Neural cell (in vitro differentiated cells): ENCODE data around the gene ZNF770. TPM values are rescaled to one million over a fixed set of nuclear protein-coding genes. Genes with fewer than 3 reads are reported as not detected.

ENCODE experiments used
- H2AFZ ChIP-seq: fragments of 200-600, 300-800 bp; sonication (generic), shearing (Covaris generic); 2 replicates; pipeline ENCODE4 v1.6.0; 2014; ENCODE audit warnings: low read depth, mild to moderate bottlenecking, antibody characterized with exemption, low read length, moderate library complexity
- H3F3A ChIP-seq: fragments of 200-600 bp; shearing (Covaris generic); 2 replicates; pipeline ENCODE4 v1.6.1; 2016; ENCODE audit warnings: mild to moderate bottlenecking, moderate library complexity, mixed read lengths, antibody characterized with exemption, low read length; ENCODE audit not compliant: insufficient read depth, poor library complexity, severe bottlenecking
- H3K27ac ChIP-seq: fragments of 200-600, 300-800 bp; sonication (generic), shearing (Covaris generic); 2 replicates; pipeline ENCODE4 v1.5.1; 2014; ENCODE audit warnings: mild to moderate bottlenecking, low read length, moderate library complexity
- H3K27me3 ChIP-seq: fragments of 300-800, 200-600 bp; sonication (generic), shearing (Covaris generic); 2 replicates; pipeline ENCODE4 v1.6.0; 2014; ENCODE audit warnings: mild to moderate bottlenecking, low read depth, low read length, moderate library complexity; ENCODE audit not compliant: insufficient read depth
- H3K36me3 ChIP-seq: fragments of 300-800, 200-600 bp; sonication (generic), shearing (Covaris generic); 2 replicates; pipeline ENCODE4 v1.5.1; 2014; ENCODE audit warnings: mild to moderate bottlenecking, antibody characterized with exemption, low read length, moderate library complexity; ENCODE audit not compliant: insufficient read depth
- H3K4me2 ChIP-seq: fragments of 300-800, 200-600 bp; sonication (generic), shearing (Covaris generic); 2 replicates; pipeline ENCODE4 v1.6.0; 2014; ENCODE audit warnings: mild to moderate bottlenecking, low read length
- H3K4me3 ChIP-seq: fragments of 300-800, 200-600 bp; sonication (generic), shearing (Covaris generic); 2 replicates; pipeline ENCODE4 v1.5.1; 2014; ENCODE audit warnings: mild to moderate bottlenecking, low read length, moderate library complexity
- H3K79me2 ChIP-seq: fragments of 200-600 bp; shearing (Covaris generic); replicated peaks from 2 replicates; pipeline ENCODE4 v1.6.0; 2014; ENCODE audit warnings: mild to moderate bottlenecking, low read length, moderate library complexity; ENCODE audit not compliant: insufficient read depth
- H3K9ac ChIP-seq: fragments of 300-800, 200-600 bp; sonication (generic), shearing (Covaris generic); 2 replicates; pipeline ENCODE4 v1.6.1; 2016; ENCODE audit warnings: mild to moderate bottlenecking, low read length, mixed read lengths
- H3K9me2 ChIP-seq: fragments of 200-600 bp; shearing (Covaris generic); 2 replicates; pipeline ENCODE4 v1.6.1; 2016; ENCODE audit warnings: mild to moderate bottlenecking, low read length, mixed read lengths; ENCODE audit not compliant: insufficient read depth
- H3K9me3 ChIP-seq: fragments of 200-600, 300-800 bp; sonication (generic), shearing (Covaris generic); 2 replicates; pipeline ENCODE4 v1.6.1; 2016; ENCODE audit warnings: mild to moderate bottlenecking, mixed run types, low read length, moderate library complexity, mixed read lengths
- H4K20me1 ChIP-seq: fragments of 200-600 bp; shearing (Covaris generic); 2 replicates; pipeline ENCODE4 v1.6.1; 2016; ENCODE audit warnings: mild to moderate bottlenecking, mixed run types; ENCODE audit not compliant: insufficient read depth
- CTCF ChIP-seq: fragments of 450-650 bp; IDR thresholded peaks from 2 replicates; pipeline ENCODE4 v1.5.1; 2014; ENCODE audit warnings: antibody characterized with exemption, mild to moderate bottlenecking, moderate library complexity; ENCODE audit not compliant: poor library complexity, severe bottlenecking
- EP300 ChIP-seq: fragments of 450-650 bp; conservative IDR thresholded peaks from 2 replicates; pipeline ENCODE4 v1.6.1; 2014; ENCODE audit warnings: antibody characterized with exemption, mild to moderate bottlenecking, moderate library complexity; ENCODE audit not compliant: poor library complexity, severe bottlenecking
- EZH2 ChIP-seq: fragments of 200-600, 300-800 bp; shearing (Covaris generic), sonication (generic); IDR thresholded peaks from 2 replicates; pipeline ENCODE4 v1.6.1; 2014; ENCODE audit warnings: antibody characterized with exemption, low read length, borderline replicate concordance, mild to moderate bottlenecking; ENCODE audit not compliant: insufficient read depth, poor library complexity, severe bottlenecking
- MXI1 ChIP-seq: fragments of 450-650 bp; conservative IDR thresholded peaks from 2 replicates; pipeline ENCODE4 v1.6.1; 2014; ENCODE audit warnings: antibody characterized with exemption, mild to moderate bottlenecking; ENCODE audit not compliant: poor library complexity, severe bottlenecking
- POLR2AphosphoS5 ChIP-seq: IDR thresholded peaks from 2 replicates; pipeline ENCODE4 v1.6.1; 2012
- RAD21 ChIP-seq: fragments of 450-650 bp; conservative IDR thresholded peaks from 2 replicates; pipeline ENCODE4 v1.6.1; 2014; ENCODE audit warnings: antibody characterized with exemption, mild to moderate bottlenecking, moderate library complexity
- REST ChIP-seq: IDR thresholded peaks from 2 replicates; pipeline ENCODE4 v1.6.1; 2012; ENCODE audit warnings: borderline replicate concordance
- SMC3 ChIP-seq: fragments of 450-650 bp; conservative IDR thresholded peaks from 2 replicates; pipeline ENCODE4 v1.6.1; 2014; ENCODE audit warnings: antibody characterized with exemption, mild to moderate bottlenecking, moderate library complexity; ENCODE audit not compliant: poor library complexity
- TAF1 ChIP-seq: IDR thresholded peaks from 2 replicates; pipeline ENCODE4 v1.6.1; 2012; ENCODE audit warnings: low read depth
- polyA plus RNA-seq: library from polyadenylated mRNA; depleted of rRNA; stranded (reverse); fragments of >200 nt; gene quantifications from 2 replicates; pipeline ENCODE4 v1.2.3, GENCODE V29; 2014

ZNF770 gene
- polyA plus RNA-seq, 1 donor from 2014 or later = 18.9 TPM

- no peak overlapping the region for H3K9ac ChIP-seq
- TF ChIP-seq RAD21 = no peak
- TF ChIP-seq TAF1 = no peak
- TF ChIP-seq CTCF = no peak
- TF ChIP-seq MXI1 = no peak
- TF ChIP-seq EP300 = no peak
- no peak for TF ChIP-seq SMC3
- TF ChIP-seq POLR2AphosphoS5 = no peak
- TF ChIP-seq REST = no peak
- TF ChIP-seq EZH2 = no peak
- no peak overlapping the region for H3K4me3 ChIP-seq
- peaks cover 5% of the 10 kb centered on the region for H3K36me3 ChIP-seq
- H3F3A ChIP-seq = no peaks in the 10 kb centered on the region
- H3K4me2 ChIP-seq = no peak overlapping the region
- no peak overlapping the region for H2AFZ ChIP-seq
- no peaks in the 10 kb centered on the region for H3K9me3 ChIP-seq
- no peaks in the 10 kb centered on the region for H4K20me1 ChIP-seq
- no peak overlapping the region for H3K27ac ChIP-seq
- no peaks in the 10 kb centered on the region for H3K9me2 ChIP-seq
- no peaks in the 10 kb centered on the region for H3K79me2 ChIP-seq
- no peaks in the 10 kb centered on the region for H3K27me3 ChIP-seq
These were observed 34.2 kb downstream of the ZNF770 start for GRCh38 chr15:34953851-34954250.

- Histone ChIP-seq H3K36me3 (peaks cover 5% of the 10 kb centered on the region), H2AFZ (no peak overlapping the region), H3K4me3 (no peak overlapping the region), H3K9me3 (no peaks in the 10 kb centered on the region), H3K9me2 (no peaks in the 10 kb centered on the region), H4K20me1 (no peaks in the 10 kb centered on the region), H3F3A (no peaks in the 10 kb centered on the region), H3K27ac (no peak overlapping the region), H3K27me3 (no peaks in the 10 kb centered on the region), H3K79me2 (no peaks in the 10 kb centered on the region), H3K9ac (no peak overlapping the region), H3K4me2 (no peak overlapping the region)
- TF ChIP-seq POLR2AphosphoS5 (no peak), REST (no peak), RAD21 (no peak)
These were observed 35.6 kb downstream of the ZNF770 start for GRCh38 chr15:34952481-34952880.
